NCI-H2196 (cell line): ENCODE results near the gene STT3A.

Experiments used
- DNase-seq: peaks from one replicate; lab custom pipeline; 2025; ENCODE audit not compliant: unreplicated experiment; lab: John Stamatoyannopoulos, UW

STT3A gene

GRCh38 chr11:125649465-125650166, 57.0 kb downstream of the STT3A start:
- DNase-seq = no peak

- DNase-seq = no peak
These were observed 70.0 kb downstream of the STT3A start for GRCh38 chr11:125662689-125663088.

GRCh38 chr11:125663910-125664309, 71.3 kb downstream of the STT3A start:
- DNase-seq = no peak

GRCh38 chr11:125667151-125667550, 74.5 kb downstream of the STT3A start:
- DNase-seq = no peak

GRCh38 chr11:125670172-125670571, 77.5 kb downstream of the STT3A start:
- no peak for DNase-seq

GRCh38 chr11:125671561-125671960, 78.9 kb downstream of the STT3A start:
- no peak for DNase-seq
